Lower leg skin (tissue), 3 donors: Measurements from ENCODE around the gene SFXN4.

Source experiments
- POLR2A ChIP-seq, 2 donors: fragments of 450-650 bp; IDR thresholded peaks; one replicate each; pipeline ENCODE4 v1.6.1; 2016 to 2017; ENCODE audit warnings: antibody characterized with exemption in 2 of 2, mild to moderate bottlenecking in 1 of 2, moderate library complexity in 1 of 2
- TF ChIP-seq, protein P1 (sequence below), 3 donors: fragments of 450-650 bp; IDR thresholded peaks; one replicate each; pipeline ENCODE4 v1.5.1; 2016; ENCODE audit warnings: antibody characterized with exemption in 3 of 3, mild to moderate bottlenecking in 3 of 3, moderate library complexity in 2 of 3

GRCh38 chr10:119174109-119174508 lies 8.6 kb upstream of the SFXN4 start:
- TF ChIP-seq, protein P1, sequence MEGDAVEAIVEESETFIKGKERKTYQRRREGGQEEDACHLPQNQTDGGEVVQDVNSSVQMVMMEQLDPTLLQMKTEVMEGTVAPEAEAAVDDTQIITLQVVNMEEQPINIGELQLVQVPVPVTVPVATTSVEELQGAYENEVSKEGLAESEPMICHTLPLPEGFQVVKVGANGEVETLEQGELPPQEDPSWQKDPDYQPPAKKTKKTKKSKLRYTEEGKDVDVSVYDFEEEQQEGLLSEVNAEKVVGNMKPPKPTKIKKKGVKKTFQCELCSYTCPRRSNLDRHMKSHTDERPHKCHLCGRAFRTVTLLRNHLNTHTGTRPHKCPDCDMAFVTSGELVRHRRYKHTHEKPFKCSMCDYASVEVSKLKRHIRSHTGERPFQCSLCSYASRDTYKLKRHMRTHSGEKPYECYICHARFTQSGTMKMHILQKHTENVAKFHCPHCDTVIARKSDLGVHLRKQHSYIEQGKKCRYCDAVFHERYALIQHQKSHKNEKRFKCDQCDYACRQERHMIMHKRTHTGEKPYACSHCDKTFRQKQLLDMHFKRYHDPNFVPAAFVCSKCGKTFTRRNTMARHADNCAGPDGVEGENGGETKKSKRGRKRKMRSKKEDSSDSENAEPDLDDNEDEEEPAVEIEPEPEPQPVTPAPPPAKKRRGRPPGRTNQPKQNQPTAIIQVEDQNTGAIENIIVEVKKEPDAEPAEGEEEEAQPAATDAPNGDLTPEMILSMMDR (IDR thresholded peaks at IDR 0.05) = no peak
- no peak for TF ChIP-seq POLR2A (IDR thresholded peaks at IDR 0.05)
